Liver (tissue), 3 donors: ENCODE data around the gene WWOX.

ENCODE experiments used
- EGR1 ChIP-seq, 2 donors: IDR thresholded peaks; 2 replicates each; pipeline ENCODE4 v1.6.1; 2016 to 2018; ENCODE audit warnings: antibody characterized with exemption in 2 of 2, low read depth in 2 of 2
- GABPA ChIP-seq, 2 donors: IDR thresholded peaks in 1 of 2; conservative IDR thresholded peaks in 1 of 2; 2 replicates each; pipeline ENCODE4 v1.6.1; 2016; ENCODE audit warnings: antibody characterized with exemption in 2 of 2, mild to moderate bottlenecking in 1 of 2, moderate library complexity in 1 of 2
- HNF4G ChIP-seq: IDR thresholded peaks from 2 replicates; pipeline ENCODE4 v1.6.1; 2016; ENCODE audit warnings: antibody characterized with exemption
- JUND ChIP-seq, 2 donors: IDR thresholded peaks; 2 replicates each; pipeline ENCODE4 v1.6.1; 2016; ENCODE audit warnings: antibody characterized with exemption in 2 of 2
- NR2F2 ChIP-seq: IDR thresholded peaks from 2 replicates; pipeline ENCODE4 v1.6.1; 2016; ENCODE audit warnings: antibody characterized with exemption
- RAD21 ChIP-seq, 2 donors: IDR thresholded peaks; 2 replicates each; pipeline ENCODE4 v1.6.1; 2016; ENCODE audit warnings: antibody characterized with exemption in 2 of 2, mild to moderate bottlenecking in 2 of 2
- RXRA ChIP-seq, 2 donors: IDR thresholded peaks; 2 replicates each; pipeline ENCODE4 v1.6.1; 2017 to 2018; ENCODE audit warnings: antibody characterized with exemption in 2 of 2, mild to moderate bottlenecking in 1 of 2
- SP1 ChIP-seq: IDR thresholded peaks from 2 replicates; pipeline ENCODE4 v1.6.1; 2018; ENCODE audit warnings: antibody characterized with exemption, mild to moderate bottlenecking
- TF ChIP-seq, protein P1 (sequence below): fragments of 150-350 bp; IDR thresholded peaks from 2 replicates; pipeline ENCODE4 v1.5.1; 2017; ENCODE audit warnings: improper control_type of control experiment, low read depth, low read length; ENCODE audit not compliant: missing input control
- TF ChIP-seq, protein P2 (sequence below): IDR thresholded peaks from 2 replicates; pipeline ENCODE4 v1.6.1; 2016; ENCODE audit warnings: antibody characterized with exemption
- TF ChIP-seq, protein P3 (sequence below): IDR thresholded peaks from 2 replicates; pipeline ENCODE4 v1.6.1; 2016; ENCODE audit warnings: antibody characterized with exemption, mild to moderate bottlenecking
- TF ChIP-seq, protein P4 (sequence below): IDR thresholded peaks from 2 replicates; pipeline ENCODE4 v1.6.1; 2016; ENCODE audit warnings: antibody characterized with exemption
- TF ChIP-seq, protein P5 (sequence below): IDR thresholded peaks from 2 replicates; pipeline ENCODE4 v1.6.1; 2016; ENCODE audit warnings: antibody characterized with exemption
- donor health status: healthy.
- donor health status: healthy.

DNA sequence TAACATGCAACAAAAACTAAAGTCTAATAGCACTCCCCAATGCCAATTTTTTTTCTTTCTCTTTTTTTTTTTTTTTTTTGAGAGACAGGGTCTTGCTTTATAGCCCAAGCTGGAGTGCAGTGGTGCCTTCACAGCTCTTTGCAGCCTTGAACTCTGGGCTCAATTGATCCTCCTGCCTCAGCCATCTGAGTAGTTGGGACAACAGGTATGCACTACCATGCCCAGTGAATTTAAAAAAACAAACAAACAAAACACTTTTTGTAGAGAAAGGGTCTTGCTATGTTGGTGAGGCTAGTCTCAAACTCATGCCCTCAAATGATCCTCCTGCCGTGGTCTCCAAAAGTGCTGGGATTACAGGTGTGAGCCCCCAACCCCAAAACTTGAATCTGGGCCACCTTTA lies 632.3 kb downstream of the WWOX start:
- TF ChIP-seq, protein P1, sequence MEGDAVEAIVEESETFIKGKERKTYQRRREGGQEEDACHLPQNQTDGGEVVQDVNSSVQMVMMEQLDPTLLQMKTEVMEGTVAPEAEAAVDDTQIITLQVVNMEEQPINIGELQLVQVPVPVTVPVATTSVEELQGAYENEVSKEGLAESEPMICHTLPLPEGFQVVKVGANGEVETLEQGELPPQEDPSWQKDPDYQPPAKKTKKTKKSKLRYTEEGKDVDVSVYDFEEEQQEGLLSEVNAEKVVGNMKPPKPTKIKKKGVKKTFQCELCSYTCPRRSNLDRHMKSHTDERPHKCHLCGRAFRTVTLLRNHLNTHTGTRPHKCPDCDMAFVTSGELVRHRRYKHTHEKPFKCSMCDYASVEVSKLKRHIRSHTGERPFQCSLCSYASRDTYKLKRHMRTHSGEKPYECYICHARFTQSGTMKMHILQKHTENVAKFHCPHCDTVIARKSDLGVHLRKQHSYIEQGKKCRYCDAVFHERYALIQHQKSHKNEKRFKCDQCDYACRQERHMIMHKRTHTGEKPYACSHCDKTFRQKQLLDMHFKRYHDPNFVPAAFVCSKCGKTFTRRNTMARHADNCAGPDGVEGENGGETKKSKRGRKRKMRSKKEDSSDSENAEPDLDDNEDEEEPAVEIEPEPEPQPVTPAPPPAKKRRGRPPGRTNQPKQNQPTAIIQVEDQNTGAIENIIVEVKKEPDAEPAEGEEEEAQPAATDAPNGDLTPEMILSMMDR, result no peak
- TF ChIP-seq JUND (IDR thresholded peaks at IDR 0.05) (no peak), HNF4G (no peak), RXRA (IDR thresholded peaks at IDR 0.05) (no peak), EGR1 (IDR thresholded peaks at IDR 0.05; ENCODE audit: low read depth in 2 of 2) (no peak), SP1 (no peak), RAD21 (IDR thresholded peaks at IDR 0.05) (no peak), GABPA (IDR thresholded peaks at IDR 0.05 in 1 of 2, conservative IDR thresholded peaks at IDR 0.05 in 1 of 2) (no peak), NR2F2 (no peak)
- TF ChIP-seq, protein P2, sequence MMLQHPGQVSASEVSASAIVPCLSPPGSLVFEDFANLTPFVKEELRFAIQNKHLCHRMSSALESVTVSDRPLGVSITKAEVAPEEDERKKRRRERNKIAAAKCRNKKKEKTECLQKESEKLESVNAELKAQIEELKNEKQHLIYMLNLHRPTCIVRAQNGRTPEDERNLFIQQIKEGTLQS, result no peak
- TF ChIP-seq, protein P3, sequence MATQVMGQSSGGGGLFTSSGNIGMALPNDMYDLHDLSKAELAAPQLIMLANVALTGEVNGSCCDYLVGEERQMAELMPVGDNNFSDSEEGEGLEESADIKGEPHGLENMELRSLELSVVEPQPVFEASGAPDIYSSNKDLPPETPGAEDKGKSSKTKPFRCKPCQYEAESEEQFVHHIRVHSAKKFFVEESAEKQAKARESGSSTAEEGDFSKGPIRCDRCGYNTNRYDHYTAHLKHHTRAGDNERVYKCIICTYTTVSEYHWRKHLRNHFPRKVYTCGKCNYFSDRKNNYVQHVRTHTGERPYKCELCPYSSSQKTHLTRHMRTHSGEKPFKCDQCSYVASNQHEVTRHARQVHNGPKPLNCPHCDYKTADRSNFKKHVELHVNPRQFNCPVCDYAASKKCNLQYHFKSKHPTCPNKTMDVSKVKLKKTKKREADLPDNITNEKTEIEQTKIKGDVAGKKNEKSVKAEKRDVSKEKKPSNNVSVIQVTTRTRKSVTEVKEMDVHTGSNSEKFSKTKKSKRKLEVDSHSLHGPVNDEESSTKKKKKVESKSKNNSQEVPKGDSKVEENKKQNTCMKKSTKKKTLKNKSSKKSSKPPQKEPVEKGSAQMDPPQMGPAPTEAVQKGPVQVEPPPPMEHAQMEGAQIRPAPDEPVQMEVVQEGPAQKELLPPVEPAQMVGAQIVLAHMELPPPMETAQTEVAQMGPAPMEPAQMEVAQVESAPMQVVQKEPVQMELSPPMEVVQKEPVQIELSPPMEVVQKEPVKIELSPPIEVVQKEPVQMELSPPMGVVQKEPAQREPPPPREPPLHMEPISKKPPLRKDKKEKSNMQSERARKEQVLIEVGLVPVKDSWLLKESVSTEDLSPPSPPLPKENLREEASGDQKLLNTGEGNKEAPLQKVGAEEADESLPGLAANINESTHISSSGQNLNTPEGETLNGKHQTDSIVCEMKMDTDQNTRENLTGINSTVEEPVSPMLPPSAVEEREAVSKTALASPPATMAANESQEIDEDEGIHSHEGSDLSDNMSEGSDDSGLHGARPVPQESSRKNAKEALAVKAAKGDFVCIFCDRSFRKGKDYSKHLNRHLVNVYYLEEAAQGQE, result no peak
- TF ChIP-seq, protein P4, sequence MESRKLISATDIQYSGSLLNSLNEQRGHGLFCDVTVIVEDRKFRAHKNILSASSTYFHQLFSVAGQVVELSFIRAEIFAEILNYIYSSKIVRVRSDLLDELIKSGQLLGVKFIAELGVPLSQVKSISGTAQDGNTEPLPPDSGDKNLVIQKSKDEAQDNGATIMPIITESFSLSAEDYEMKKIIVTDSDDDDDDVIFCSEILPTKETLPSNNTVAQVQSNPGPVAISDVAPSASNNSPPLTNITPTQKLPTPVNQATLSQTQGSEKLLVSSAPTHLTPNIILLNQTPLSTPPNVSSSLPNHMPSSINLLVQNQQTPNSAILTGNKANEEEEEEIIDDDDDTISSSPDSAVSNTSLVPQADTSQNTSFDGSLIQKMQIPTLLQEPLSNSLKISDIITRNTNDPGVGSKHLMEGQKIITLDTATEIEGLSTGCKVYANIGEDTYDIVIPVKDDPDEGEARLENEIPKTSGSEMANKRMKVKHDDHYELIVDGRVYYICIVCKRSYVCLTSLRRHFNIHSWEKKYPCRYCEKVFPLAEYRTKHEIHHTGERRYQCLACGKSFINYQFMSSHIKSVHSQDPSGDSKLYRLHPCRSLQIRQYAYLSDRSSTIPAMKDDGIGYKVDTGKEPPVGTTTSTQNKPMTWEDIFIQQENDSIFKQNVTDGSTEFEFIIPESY, result no peak
- TF ChIP-seq, protein P5, sequence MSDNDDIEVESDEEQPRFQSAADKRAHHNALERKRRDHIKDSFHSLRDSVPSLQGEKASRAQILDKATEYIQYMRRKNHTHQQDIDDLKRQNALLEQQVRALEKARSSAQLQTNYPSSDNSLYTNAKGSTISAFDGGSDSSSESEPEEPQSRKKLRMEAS, result no peak
